K562 (cell line): Measurements from ENCODE around the gene FAAP100. TPM values are rescaled to one million over a fixed set of nuclear protein-coding genes. Genes with fewer than 3 reads are reported as not detected.

Experiments used
- BRD9 ChIP-seq: fragments of 450-650 bp; IDR thresholded peaks from 2 replicates; pipeline ENCODE4 v1.6.1; 2018; ENCODE audit warnings: low read depth; ENCODE audit not compliant: partially characterized antibody
- CCAR2 ChIP-seq: fragments of 200-400 bp; formaldehyde crosslinking; IDR thresholded peaks from 2 replicates; pipeline ENCODE4 v1.6.1; 2017; ENCODE audit warnings: mild to moderate bottlenecking, low read depth, low read length
- ELF2 ChIP-seq: fragments of 250-450 bp; sonication (Bioruptor Pico); IDR thresholded peaks from 2 replicates; pipeline ENCODE4 v1.5.0; 2021; ENCODE audit warnings: mild to moderate bottlenecking
- ERF ChIP-seq: fragments of 450-650 bp; formaldehyde crosslinking; IDR thresholded peaks from 2 replicates; pipeline ENCODE4 v1.4.0; 2020; ENCODE audit warnings: mild to moderate bottlenecking, mixed read lengths
- FOXP1 ChIP-seq: sonication (generic); formaldehyde crosslinking; IDR thresholded peaks from 2 replicates; pipeline ENCODE4 v1.8.0; 2022; ENCODE audit warnings: mild to moderate bottlenecking, missing genetic modification reagents
- FOXP4 ChIP-seq: sonication (generic); formaldehyde crosslinking; IDR thresholded peaks from 2 replicates; pipeline ENCODE4 v1.8.0; 2022; ENCODE audit warnings: mild to moderate bottlenecking, missing genetic modification reagents, borderline replicate concordance
- HDAC1 ChIP-seq, 2 experiments: fragments of 450-650 bp; IDR thresholded peaks; 2 replicates each; pipeline ENCODE4 v1.6.1; 2016 to 2017; ENCODE audit warnings: inconsistent platforms in 1 of 2, mild to moderate bottlenecking in 1 of 2, moderate library complexity in 1 of 2
- LEF1 ChIP-seq: fragments of 450-650 bp; IDR thresholded peaks from 2 replicates; pipeline ENCODE4 v1.6.1; 2016; ENCODE audit warnings: mild to moderate bottlenecking
- NR2C1 ChIP-seq, 2 experiments: fragments of 450-650 bp; IDR thresholded peaks; 2 replicates each; pipeline ENCODE4 v1.6.1; 2017; ENCODE audit warnings: mild to moderate bottlenecking in 2 of 2, antibody characterized with exemption in 1 of 2, inconsistent platforms in 1 of 2, missing compliant biosample characterization in 1 of 2, missing genetic modification characterization in 1 of 2
- SAP30 ChIP-seq: fragments of 200-600 bp; sonication (generic); IDR thresholded peaks from 2 replicates; pipeline ENCODE4 v1.6.1; 2012; ENCODE audit warnings: borderline replicate concordance, low read depth, mild to moderate bottlenecking, moderate library complexity, low read length, control low read depth, inconsistent platforms; ENCODE audit not compliant: insufficient read depth, poor library complexity, severe bottlenecking
- SIRT6 ChIP-seq: IDR thresholded peaks from one replicate; pipeline ENCODE4 v1.6.1; 2012; ENCODE audit warnings: low read depth, mild to moderate bottlenecking, control low read depth, inconsistent platforms, low read length, moderate library complexity
- SMARCC2 ChIP-seq: fragments of 450-650 bp; IDR thresholded peaks from 2 replicates; pipeline ENCODE4 v1.6.1; 2017; ENCODE audit warnings: antibody characterized with exemption, moderate library complexity, mild to moderate bottlenecking, low read depth
- STAT6 ChIP-seq: sonication (generic); formaldehyde crosslinking; IDR thresholded peaks from 2 replicates; pipeline ENCODE4 v1.8.1; 2023; ENCODE audit warnings: mild to moderate bottlenecking, missing genetic modification reagents
- THAP7 ChIP-seq: fragments of 250-450 bp; sonication (Bioruptor Pico); IDR thresholded peaks from 2 replicates; pipeline ENCODE4 v1.5.0; 2021
- XRCC5 ChIP-seq: fragments of 200-400 bp; formaldehyde crosslinking; IDR thresholded peaks from 2 replicates; pipeline ENCODE4 v1.6.1; 2017; ENCODE audit warnings: low read depth, mild to moderate bottlenecking, low read length
- ZNF212 ChIP-seq: fragments of 450-650 bp; formaldehyde crosslinking; IDR thresholded peaks from 2 replicates; pipeline ENCODE4 v1.4.0; 2020; ENCODE audit warnings: mild to moderate bottlenecking
- ZNF592 ChIP-seq: fragments of 450-650 bp; IDR thresholded peaks from 2 replicates; pipeline ENCODE4 v1.6.1; 2017; ENCODE audit warnings: antibody characterized with exemption, mild to moderate bottlenecking
- ZNF668 ChIP-seq: fragments of 250-450 bp; sonication (Bioruptor Pico); IDR thresholded peaks from 2 replicates; pipeline ENCODE4 v1.8.0; 2022; ENCODE audit warnings: mild to moderate bottlenecking, inconsistent platforms
- polyA plus RNA-seq, 8 experiments: library from polyadenylated mRNA; depleted of rRNA in 4 of 8; stranded (reverse) in 5 of 8; unstranded in 3 of 8; fragments of >200 nt; fragmentation: Nextera tagmentation in 2 of 8; fragmentation: Illumina TruSeq in 1 of 8; extraction: Ambion mirVana in 2 of 8; extraction: Trizol in 1 of 8; gene quantifications; 2 replicates each; pipeline versions ENCODE4 v1.2.1 to v1.2.3, GENCODE V29; 2011 to 2014; ENCODE audit warnings: inconsistent platforms in 1 of 8, missing spikeins in 1 of 8
- total RNA-seq, 7 experiments: library from RNA; depleted of rRNA in 6 of 7; stranded (reverse); fragments of >200 nt in 6 of 7; fragmentation: Illumina TruSeq in 2 of 7; extraction: Trizol in 2 of 7; gene quantifications; 2 replicates each; pipeline versions ENCODE4 v1.2.1 to v1.2.3, GENCODE V29; 2011 to 2021; ENCODE audit warnings: low replicate concordance in 1 of 7

FAAP100 gene
- total and polyA plus RNA-seq, 9 of the 15 experiments (the other 6 are each of a cell fraction or from before 2014, with no cell fraction given), result 0.31 to 51.2 (median 12.6) TPM

GRCh38 chr17:81551458-81552243 lies 502 bp downstream of the FAAP100 start (continued):
- TF ChIP-seq SIRT6, result no peak
- TF ChIP-seq ERF, result no peak
- no peak for TF ChIP-seq CCAR2
- TF ChIP-seq ELF2 (CRISPR knock-in tag), result no peak
- TF ChIP-seq SAP30, result peak; percentile 84
- peak in 1 of 2 experiments; percentile 61; a peak in 2 of 4 replicates for TF ChIP-seq HDAC1 (IDR thresholded peaks at IDR 0.05)
- no peak for TF ChIP-seq ZNF212 (CRISPR knock-in tag)
- TF ChIP-seq FOXP4, result no peak
- TF ChIP-seq NR2C1 (IDR thresholded peaks at IDR 0.05), result no peak
- TF ChIP-seq NR2C1 (tag; IDR thresholded peaks at IDR 0.05), result no peak
- TF ChIP-seq THAP7 (CRISPR knock-in tag), result no peak
- TF ChIP-seq STAT6 (CRISPR knock-in tag), result 0 out of 2 replicates have a peak, but pooled peaks have one; percentile 42
- no peak for TF ChIP-seq SMARCC2
- 0 out of 2 replicates have a peak, but pooled peaks have one; percentile 3 for TF ChIP-seq XRCC5
- no peak for TF ChIP-seq FOXP1 (CRISPR knock-in tag)
- no peak for TF ChIP-seq BRD9
- TF ChIP-seq LEF1, result no peak
- no peak for TF ChIP-seq ZNF592
- TF ChIP-seq ZNF668 (CRISPR knock-in tag), result no peak
